Measurements from ENCODE around the gene COX7A1.

Gene COX7A1

GRCh38 chr19:36110487-36111199, 41.6 kb downstream of the COX7A1 start, which contains the start of gene OVOL3:
Gene OVOL3 (plus strand): TSS chr19:36111143. CDS start chr19:36111203, 60 bp downstream.
- Histone ChIP-seq H3K36me3 (ENCODE audit: control insufficient read depth, insufficient read depth, low read length) (no peaks in the 10 kb centered on the region), H3K9me3 (ENCODE audit: control insufficient read depth, low read length) (no peaks in the 10 kb centered on the region), H3K4me1 (peaks cover 2% of the 10 kb centered on the region), H3K4me3 (ENCODE audit: low read depth, low read length) (no peak within 1 kb of the TSS), H3K27ac (no peak within 1 kb of the TSS), H3K79me2 (no peaks in the 10 kb centered on the region), H3K9ac (no peak within 1 kb of the TSS), H3K4me2 (ENCODE audit: low read length) (no peak within 1 kb of the TSS), H3K27me3 (ENCODE audit: control insufficient read depth, insufficient read depth, low read length) (no peaks in the 10 kb centered on the region), H2AFZ (no peak within 1 kb of the TSS)
- no peak for TF ChIP-seq CTCF (IDR thresholded peaks at IDR 0.05)

GRCh38 chr19:36108684-36109083, 43.6 kb downstream of the COX7A1 start:
- no peak overlapping the region for H3K9ac ChIP-seq
- H3K27me3 ChIP-seq (ENCODE audit: control insufficient read depth, insufficient read depth, low read length), result no peaks in the 10 kb centered on the region

GRCh38 chr19:36106991-36107390, 45.3 kb downstream of the COX7A1 start:
- Histone ChIP-seq H2AFZ (no peak overlapping the region), H3K36me3 (ENCODE audit: control insufficient read depth, insufficient read depth, low read length) (no peaks in the 10 kb centered on the region), H3K9ac (no peak overlapping the region), H3K4me2 (ENCODE audit: low read length) (no peak overlapping the region), H3K4me3 (ENCODE audit: low read depth, low read length) (no peak overlapping the region), H3K79me2 (no peaks in the 10 kb centered on the region), H3K4me1 (no peaks in the 10 kb centered on the region), H3K27me3 (ENCODE audit: control insufficient read depth, insufficient read depth, low read length) (no peaks in the 10 kb centered on the region), H3K27ac (no peak overlapping the region), H3K9me3 (ENCODE audit: control insufficient read depth, low read length) (no peaks in the 10 kb centered on the region)
- no peak for TF ChIP-seq CTCF (IDR thresholded peaks at IDR 0.05)

More at GRCh38 chr19:36108684-36109083, 43.6 kb downstream of the COX7A1 start:
- H3K4me3 ChIP-seq (ENCODE audit: low read depth, low read length), result no peak overlapping the region
- TF ChIP-seq CTCF (IDR thresholded peaks at IDR 0.05), result no peak
- H3K4me1 ChIP-seq, result peaks cover 2% of the 10 kb centered on the region
- no peaks in the 10 kb centered on the region for H3K9me3 ChIP-seq (ENCODE audit: control insufficient read depth, low read length)
- no peak overlapping the region for H3K27ac ChIP-seq
- H2AFZ ChIP-seq, result no peak overlapping the region
- no peaks in the 10 kb centered on the region for H3K79me2 ChIP-seq
- no peaks in the 10 kb centered on the region for H3K36me3 ChIP-seq (ENCODE audit: control insufficient read depth, insufficient read depth, low read length)
- no peak overlapping the region for H3K4me2 ChIP-seq (ENCODE audit: low read length)

GRCh38 chr19:36106441-36106840, 45.8 kb downstream of the COX7A1 start:
- H3K4me2 ChIP-seq (ENCODE audit: low read length), result no peak overlapping the region
- no peak for TF ChIP-seq CTCF (IDR thresholded peaks at IDR 0.05)
- no peak overlapping the region for H2AFZ ChIP-seq
- H3K9ac ChIP-seq, result no peak overlapping the region
- H3K27ac ChIP-seq, result no peak overlapping the region
- H3K27me3 ChIP-seq (ENCODE audit: control insufficient read depth, insufficient read depth, low read length), result no peaks in the 10 kb centered on the region
- no peaks in the 10 kb centered on the region for H3K79me2 ChIP-seq
- no peaks in the 10 kb centered on the region for H3K36me3 ChIP-seq (ENCODE audit: control insufficient read depth, insufficient read depth, low read length)
- H3K4me1 ChIP-seq, result no peaks in the 10 kb centered on the region
- H3K9me3 ChIP-seq (ENCODE audit: control insufficient read depth, low read length), result no peaks in the 10 kb centered on the region
- H3K4me3 ChIP-seq (ENCODE audit: low read depth, low read length), result no peak overlapping the region

Measured in parathyroid adenoma (tissue), 2 donors.